Brain microvascular endothelial cell (primary cell): ENCODE measurements around the gene CDK16.

Experiments
- DNase-seq: peaks from one replicate; pipeline ENCODE4 v3.0.0-alpha.2; 2020
- H3K27ac ChIP-seq: fragments of 250-450 bp; sonication (Bioruptor Pico); 2 replicates; pipeline ENCODE4 v1.5.1; 2020; ENCODE audit warnings: mild to moderate bottlenecking, moderate library complexity
- H3K27me3 ChIP-seq: fragments of 250-450 bp; sonication (Bioruptor Pico); replicated peaks from 2 replicates; pipeline ENCODE4 v1.5.1; 2020; ENCODE audit warnings: mild to moderate bottlenecking
- H3K36me3 ChIP-seq: fragments of 250-450 bp; sonication (Bioruptor Pico); replicated peaks from 2 replicates; pipeline ENCODE4 v1.5.1; 2020; ENCODE audit warnings: mild to moderate bottlenecking
- H3K4me3 ChIP-seq: 2 replicates; pipeline ENCODE4 v1.5.1; 2011; ENCODE audit warnings: low read depth, mild to moderate bottlenecking, control low read depth, low read length, moderate library complexity
- in situ Hi-C: cut with HindIII; loops from 2 replicates; pipeline ENCODE4 v1.10.0; 2017; ENCODE audit warnings: low sequenced_read_pairs, low pct_ligation_motif_present
- TF ChIP-seq, protein P1 (sequence below): IDR thresholded peaks from 2 replicates; pipeline ENCODE4 v1.5.1; 2011; ENCODE audit warnings: low read depth, mild to moderate bottlenecking, moderate library complexity, low read length, control low read depth, inconsistent platforms; ENCODE audit errors: missing control alignments

CDK16 gene

DNA sequence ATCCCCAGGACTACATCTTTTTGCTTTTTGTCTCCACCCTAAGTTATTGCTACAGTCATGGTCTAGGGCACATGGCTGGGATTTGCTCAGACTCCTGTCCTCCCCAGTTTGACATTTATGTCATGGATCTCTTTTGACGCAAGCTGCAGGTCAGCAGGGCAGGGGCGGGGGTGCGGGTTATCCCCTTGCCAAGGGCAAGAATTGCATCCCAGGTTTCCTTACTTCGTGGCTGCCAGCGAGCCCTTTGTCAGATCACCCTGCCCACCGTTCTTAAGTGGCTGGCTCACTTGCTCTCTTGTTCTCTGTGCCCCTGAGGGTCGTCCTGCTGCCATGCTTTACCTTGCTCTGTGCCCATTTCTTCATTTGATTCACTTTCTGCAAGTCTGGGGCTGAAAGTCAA lies 45.9 kb upstream of the CDK16 start:
- peaks cover 17% of the 10 kb centered on the region for H3K36me3 ChIP-seq
- no peak overlapping the region for H3K27ac ChIP-seq
- TF ChIP-seq, protein P1, sequence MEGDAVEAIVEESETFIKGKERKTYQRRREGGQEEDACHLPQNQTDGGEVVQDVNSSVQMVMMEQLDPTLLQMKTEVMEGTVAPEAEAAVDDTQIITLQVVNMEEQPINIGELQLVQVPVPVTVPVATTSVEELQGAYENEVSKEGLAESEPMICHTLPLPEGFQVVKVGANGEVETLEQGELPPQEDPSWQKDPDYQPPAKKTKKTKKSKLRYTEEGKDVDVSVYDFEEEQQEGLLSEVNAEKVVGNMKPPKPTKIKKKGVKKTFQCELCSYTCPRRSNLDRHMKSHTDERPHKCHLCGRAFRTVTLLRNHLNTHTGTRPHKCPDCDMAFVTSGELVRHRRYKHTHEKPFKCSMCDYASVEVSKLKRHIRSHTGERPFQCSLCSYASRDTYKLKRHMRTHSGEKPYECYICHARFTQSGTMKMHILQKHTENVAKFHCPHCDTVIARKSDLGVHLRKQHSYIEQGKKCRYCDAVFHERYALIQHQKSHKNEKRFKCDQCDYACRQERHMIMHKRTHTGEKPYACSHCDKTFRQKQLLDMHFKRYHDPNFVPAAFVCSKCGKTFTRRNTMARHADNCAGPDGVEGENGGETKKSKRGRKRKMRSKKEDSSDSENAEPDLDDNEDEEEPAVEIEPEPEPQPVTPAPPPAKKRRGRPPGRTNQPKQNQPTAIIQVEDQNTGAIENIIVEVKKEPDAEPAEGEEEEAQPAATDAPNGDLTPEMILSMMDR = no peak
- no peak for DNase-seq
- H3K4me3 ChIP-seq = no peak overlapping the region
- no peaks in the 10 kb centered on the region for H3K27me3 ChIP-seq
- in situ Hi-C loops = no loop called here

DNA sequence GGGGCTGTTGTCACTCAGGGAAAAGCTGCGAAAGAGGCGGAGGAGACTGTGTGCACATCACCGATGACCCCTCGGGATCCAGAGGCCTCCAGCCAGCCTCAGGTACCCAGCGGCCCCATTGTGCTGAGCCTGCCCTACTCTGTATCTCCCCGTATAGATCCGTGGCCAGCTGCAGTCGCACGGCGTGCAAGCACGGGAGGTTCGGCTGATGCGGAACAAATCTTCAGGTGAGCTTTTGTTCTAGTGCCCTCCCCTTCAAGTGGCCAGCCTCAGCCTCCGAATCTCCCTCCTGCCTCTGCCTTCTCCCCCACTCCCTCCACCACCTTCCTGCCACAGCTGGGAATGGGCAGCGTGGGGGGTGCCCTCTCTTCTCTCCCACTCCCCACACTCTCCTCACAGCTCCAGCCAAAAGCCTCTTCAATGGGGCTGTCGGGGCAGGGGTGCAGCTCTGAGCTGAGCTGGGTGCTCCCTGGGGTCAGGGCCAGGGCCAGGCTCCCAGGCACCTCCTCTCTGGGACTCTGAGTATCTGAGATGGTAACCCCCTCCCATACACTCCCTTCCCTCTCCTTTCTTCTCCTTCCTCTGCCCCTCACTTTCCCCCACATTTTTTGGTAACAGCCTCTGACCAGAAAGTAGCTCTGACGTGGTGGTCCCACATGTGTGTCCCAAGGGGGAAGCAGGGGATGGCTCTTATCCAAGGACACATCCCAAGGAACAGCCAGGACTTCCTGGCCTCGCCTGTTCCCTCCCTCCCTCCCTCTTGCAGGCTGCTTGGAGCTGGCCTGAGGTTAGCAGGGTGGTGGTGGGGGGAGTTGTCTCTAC lies 45.3 kb upstream of the CDK16 start:
- in situ Hi-C loops = no loop called here
- TF ChIP-seq, protein P1 = no peak

DNA sequence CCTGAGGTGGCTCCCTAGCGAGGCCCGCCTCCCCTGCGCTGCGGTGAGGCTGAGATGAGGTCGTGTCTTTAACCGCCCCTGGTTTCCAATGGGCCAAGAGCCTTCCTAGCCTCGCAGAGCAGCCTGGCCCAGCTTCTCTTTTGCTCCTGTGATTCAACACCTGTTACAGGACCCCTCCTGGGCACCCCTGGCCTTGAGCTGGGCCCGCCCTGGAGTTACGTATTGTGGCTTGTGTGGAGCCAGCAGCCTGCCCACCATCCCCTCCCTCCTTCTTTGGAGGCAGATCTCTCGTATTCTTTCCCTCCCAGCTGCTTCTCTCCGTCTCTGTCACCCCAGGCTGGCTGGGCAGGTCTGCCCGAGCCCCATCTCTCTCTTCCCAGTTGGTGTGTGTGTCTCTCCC lies 44.1 kb upstream of the CDK16 start:
- in situ Hi-C loops = no loop called here
- H3K36me3 ChIP-seq = peaks cover 21% of the 10 kb centered on the region
- H3K4me3 ChIP-seq = no peak overlapping the region
- no peak for DNase-seq
- no peaks in the 10 kb centered on the region for H3K27me3 ChIP-seq
- no peak overlapping the region for H3K27ac ChIP-seq
- TF ChIP-seq, protein P1 = no peak

More for the DNA sequence above, 45.3 kb upstream of the CDK16 start:
- Histone ChIP-seq H3K4me3 (no peak overlapping the region), H3K27ac (no peak overlapping the region), H3K36me3 (peaks cover 21% of the 10 kb centered on the region), H3K27me3 (no peaks in the 10 kb centered on the region)
- no peak for DNase-seq

DNA sequence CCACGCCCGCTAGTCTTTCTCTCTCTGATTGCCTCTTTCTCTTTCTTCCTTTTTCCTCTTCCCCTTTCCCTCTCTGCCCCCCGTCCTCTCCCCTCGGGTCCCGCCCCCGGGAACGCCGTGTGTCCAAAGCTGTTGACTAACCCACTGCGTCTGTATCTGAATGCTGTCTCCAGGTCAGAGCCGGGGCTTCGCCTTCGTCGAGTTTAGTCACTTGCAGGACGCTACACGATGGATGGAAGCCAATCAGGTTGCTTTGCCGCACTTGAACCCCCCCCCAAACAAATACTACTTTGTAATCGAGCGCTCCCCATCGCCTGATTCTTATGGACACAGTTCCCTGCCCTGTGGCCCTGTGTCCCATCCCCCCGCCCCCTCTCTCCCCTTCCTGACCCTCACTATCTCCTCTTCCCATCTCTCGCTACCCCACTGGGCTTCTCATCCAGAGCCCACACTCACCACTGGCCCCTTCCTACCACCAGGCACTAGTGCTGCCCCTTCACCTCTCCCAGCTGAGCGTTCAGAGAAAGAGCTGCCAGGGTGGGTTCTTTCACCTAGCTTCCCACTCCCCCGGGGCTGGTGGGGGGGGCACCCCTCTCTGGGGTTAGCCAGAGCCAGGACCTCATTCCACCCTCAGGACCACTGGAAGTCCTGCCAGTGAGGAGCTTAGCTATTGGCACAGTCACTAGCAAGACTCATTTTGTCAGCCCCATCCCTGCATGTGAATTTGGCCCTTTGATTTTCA lies 43.5 kb upstream of the CDK16 start:
- no peaks in the 10 kb centered on the region for H3K27me3 ChIP-seq
- no peak overlapping the region for H3K27ac ChIP-seq
- peaks cover 25% of the 10 kb centered on the region for H3K36me3 ChIP-seq
- TF ChIP-seq, protein P1 = no peak
- no peak for DNase-seq
- in situ Hi-C loops = no loop called here
- no peak overlapping the region for H3K4me3 ChIP-seq

DNA sequence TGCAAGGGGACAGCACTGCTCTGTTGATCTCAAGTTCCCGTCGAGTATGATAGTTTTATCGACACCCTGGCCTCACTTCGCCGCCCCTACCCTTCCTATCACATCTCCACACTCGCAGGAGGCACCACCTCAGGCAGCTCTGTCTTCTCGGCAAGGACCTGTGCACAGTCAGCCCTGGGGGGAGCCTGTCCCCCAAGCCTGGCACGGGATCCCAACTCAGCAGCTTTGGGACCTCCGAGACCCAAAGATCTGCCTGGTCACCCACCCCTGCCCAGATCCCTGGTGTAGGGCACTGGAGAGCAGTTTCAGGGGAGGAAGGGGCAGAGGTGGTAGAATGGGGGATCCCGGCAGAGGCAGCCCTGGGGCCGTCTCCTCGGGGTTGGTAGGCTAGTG lies 42.9 kb upstream of the CDK16 start:
- peaks cover 25% of the 10 kb centered on the region for H3K36me3 ChIP-seq
- no peaks in the 10 kb centered on the region for H3K27me3 ChIP-seq

More for the DNA sequence above, 42.9 kb upstream of the CDK16 start:
- in situ Hi-C loops = no loop called here
- H3K27ac ChIP-seq = no peak overlapping the region
- TF ChIP-seq, protein P1 = no peak
- no peak overlapping the region for H3K4me3 ChIP-seq
- no peak for DNase-seq
